T-cell (primary cell): Measurements from ENCODE around the gene SAMD4B. TPM values are rescaled to one million over a fixed set of nuclear protein-coding genes. Genes with fewer than 3 reads are reported as not detected.
"Not testable (repeated sequence)": the region's sequence is repeated elsewhere in the genome, so short reads cannot be mapped to it uniquely, and the experiment has no call there.

Experiments
- ATAC-seq, 4 experiments: fragments of 200-7000 bp in 3 of 4; fragments of 150-1000 bp in 1 of 4; cut with Tn5 transposase; replicated peaks in 1 of 4; 1 replicate in 3 of 4; 2 replicates in 1 of 4; pipeline ENCODE4 v1.10.0; 2021; ENCODE audit warnings: moderate library complexity in 3 of 4, mild to moderate bottlenecking in 2 of 4, moderate number of reproducible peaks in 1 of 4
- CTCF ChIA-PET, 2 donors: fragments of 300-600 bp; sonication (Branson Sonifier 250); formaldehyde crosslinking; loops; one replicate each; lab custom pipeline; 2022; ENCODE audit warnings: antibody characterized with exemption in 2 of 2; lab: Charles Lee
- POLR2A ChIA-PET, 2 donors: fragments of 300-600 bp; sonication (Branson Sonifier 250); formaldehyde crosslinking; loops; one replicate each; lab custom pipeline; 2022; ENCODE audit warnings: antibody characterized with exemption in 2 of 2; lab: Charles Lee
- DNase-seq, 35 experiments: peaks; one replicate each; pipeline versions ENCODE4 v3.0.0 to v3.0.0-alpha.2; 2013 to 2023
- H3K27ac ChIP-seq: one replicate; pipeline ENCODE4 v1.5.1; 2013; ENCODE audit warnings: low read length
- H3K27me3 ChIP-seq, 2 experiments: replicated peaks in 1 of 2; 1 replicate in 1 of 2; 2 replicates in 1 of 2; pipeline versions ENCODE4 v1.6.1 to v1.7.0; 2013; ENCODE audit warnings: low read length in 1 of 2, mixed read lengths in 1 of 2; ENCODE audit not compliant: control insufficient read depth in 2 of 2, insufficient read depth in 2 of 2; ENCODE audit errors: extremely low read depth in 1 of 2
- H3K36me3 ChIP-seq, 2 donors: 1 replicate in 1 of 2; 2 replicates in 1 of 2; pipeline versions ENCODE4 v1.6.1 to v1.7.0; 2013; ENCODE audit warnings: low read length in 1 of 2; ENCODE audit not compliant: control insufficient read depth in 2 of 2, insufficient read depth in 1 of 2; ENCODE audit errors: extremely low read depth in 1 of 2
- H3K4me1 ChIP-seq, 2 experiments: 1 replicate in 1 of 2; 2 replicates in 1 of 2; pipeline versions ENCODE4 v1.6.1 to v1.7.0; 2013; ENCODE audit warnings: low read length in 2 of 2, mixed read lengths in 1 of 2; ENCODE audit not compliant: insufficient read depth in 2 of 2, control insufficient read depth in 1 of 2; ENCODE audit errors: extremely low read depth in 1 of 2
- H3K4me3 ChIP-seq, 2 donors: 1 replicate in 1 of 2; 2 replicates in 1 of 2; pipeline versions ENCODE4 v1.5.1 to v1.7.0; 2013; ENCODE audit warnings: mild to moderate bottlenecking in 2 of 2, low read length in 1 of 2, moderate library complexity in 1 of 2; ENCODE audit not compliant: control insufficient read depth in 1 of 2; ENCODE audit errors: extremely low read depth in 1 of 2
- H3K9me3 ChIP-seq: 2 replicates; pipeline ENCODE4 v1.7.0; 2013
- H3K27ac Mint-ChIP-seq, 2 donors: one replicate each; pipeline ENCODE4 v1.8.0; 2020 to 2021; ENCODE audit warnings: mild to moderate bottlenecking in 2 of 2, mixed read lengths in 2 of 2
- H3K27me3 Mint-ChIP-seq, 2 donors: one replicate each; pipeline ENCODE4 v1.8.0; 2021 to 2022; ENCODE audit warnings: mixed read lengths in 2 of 2
- H3K36me3 Mint-ChIP-seq: one replicate; pipeline ENCODE4 v1.8.0; 2021; ENCODE audit warnings: mixed read lengths
- H3K4me1 Mint-ChIP-seq, 3 donors: one replicate each; pipeline ENCODE4 v1.8.0; 2020 to 2022; ENCODE audit warnings: mixed read lengths in 3 of 3, mild to moderate bottlenecking in 1 of 3
- H3K4me3 Mint-ChIP-seq, 3 donors: one replicate each; pipeline ENCODE4 v1.8.0; 2020 to 2022; ENCODE audit warnings: mild to moderate bottlenecking in 3 of 3, mixed read lengths in 3 of 3, moderate library complexity in 3 of 3
- H3K9me3 Mint-ChIP-seq, 3 donors: one replicate each; pipeline ENCODE4 v1.8.0; 2020 to 2022; ENCODE audit warnings: mixed read lengths in 3 of 3
- WGBS: methylation state at CpG from one replicate; pipeline ENCODE4 v1.1.5; 2013; ENCODE audit warnings: missing lambda C conversion rate; ENCODE audit not compliant: insufficient coverage; 5-methylcytosine and 5-hydroxymethylcytosine counted together
- total RNA-seq, 35 experiments: library from RNA in 6 of 35; stranded (reverse) in 6 of 35; fragments of 120-200 nt in 1 of 35; gene quantifications; one replicate each; pipeline versions ENCODE4 v1.2.1 to v1.2.4 and lab custom pipeline; 2013 to 2026

The SAMD4B gene
- total RNA-seq, 5 donors from 2014 or later (not counting 1 experiment from before 2014, with no cell fraction given): 59.4 to 72.3 (median 62.0) TPM

- Mint-ChIP-seq H3K4me3 (peak overlapping the region in 2 of 3 donors; percentile 97 to 99), H3K9me3 (no peaks in the 10 kb centered on the region), H3K36me3 (peaks cover 30% of the 10 kb centered on the region), H3K4me1 (peaks cover 71 to 79% (median 71%) of the 10 kb centered on the region in 3 donors), H3K27me3 (no peaks in the 10 kb centered on the region), H3K27ac (peak overlapping the region in 1 of 2 donors; percentile 99)
- Histone ChIP-seq H3K4me1 (peaks cover 16 to 92% of the 10 kb centered on the region in 2 experiments), H3K36me3 (peaks cover 6 to 48% of the 10 kb centered on the region in 2 donors), H3K27ac (no peak overlapping the region), H3K4me3 (no peak overlapping the region), H3K9me3 (no peaks in the 10 kb centered on the region), H3K27me3 (no peaks in the 10 kb centered on the region)
- ChIA-PET CTCF (interaction anchor here in 1 of 2 donors (0.7 kb wide), 2 partner anchors 50 to 182 kb away, joined by 3 read pairs; no protein-coding TSS in a partner anchor), POLR2A (interaction anchor here in 1 of 2 donors (0.5 kb wide), 1 partner anchor 26 kb away, joined by 5 read pairs; no protein-coding TSS in a partner anchor)
- DNase-seq (no peak), ATAC-seq (no peak)
- WGBS: no CpG with 5 or more reads among the region's 7 CpGs
Observed at GRCh38 chr19:39332293-39332692, 9.9 kb upstream of the SAMD4B start.

GRCh38 chr19:39332738-39333137 is 9.5 kb upstream of the SAMD4B start:
- Mint-ChIP-seq H3K36me3 (peaks cover 30% of the 10 kb centered on the region), H3K27ac (peak overlapping the region; percentile 74 to 99), H3K4me3 (peak overlapping the region; percentile 63 to 99 (median 97)), H3K4me1 (peaks cover 71 to 81% (median 76%) of the 10 kb centered on the region in 3 donors)
- not testable (repeated sequence) for H3K27me3 ChIP-seq, DNase-seq, H3K9me3 ChIP-seq, H3K27me3 Mint-ChIP-seq, ATAC-seq, H3K9me3 Mint-ChIP-seq
- 100% methylated on average over 4 of the region's 6 CpGs for WGBS
- CTCF ChIA-PET: interaction anchor here in 1 of 2 donors (0.7 kb wide), 2 partner anchors 49 to 182 kb away, joined by 3 read pairs; no protein-coding TSS in a partner anchor
- Histone ChIP-seq H3K36me3 (peaks cover 6 to 43% of the 10 kb centered on the region in 2 donors), H3K4me3 (peak overlapping the region in 1 of 2 donors; percentile 17), H3K27ac (peak overlapping the region; percentile 44), H3K4me1 (peaks cover 16 to 92% of the 10 kb centered on the region in 2 experiments)
- POLR2A ChIA-PET: interaction anchor here in 1 of 2 donors (0.5 kb wide), 1 partner anchor 26 kb away, joined by 5 read pairs; no protein-coding TSS in a partner anchor

- Histone ChIP-seq H3K4me1 (peaks cover 14 to 87% of the 10 kb centered on the region in 2 experiments), H3K27me3 (no peaks in the 10 kb centered on the region), H3K36me3 (peaks cover 6 to 37% of the 10 kb centered on the region in 2 donors), H3K27ac (peak overlapping the region; percentile 28), H3K9me3 (no peaks in the 10 kb centered on the region), H3K4me3 (peak overlapping the region in 1 of 2 donors; percentile 33)
- Mint-ChIP-seq H3K4me3 (peak overlapping the region; percentile 63 to 99 (median 97)), H3K9me3 (no peaks in the 10 kb centered on the region), H3K4me1 (peaks cover 70 to 80% (median 78%) of the 10 kb centered on the region in 3 donors), H3K27me3 (no peaks in the 10 kb centered on the region), H3K27ac (peak overlapping the region; percentile 74 to 99), H3K36me3 (peaks cover 26% of the 10 kb centered on the region)
- ChIA-PET CTCF (no interaction called here), POLR2A (no interaction called here)
- DNase-seq (no peak), ATAC-seq (no peak)
- 93% methylated on average over 3 of the region's 6 CpGs for WGBS
Observed at GRCh38 chr19:39333507-39333906, 8.7 kb upstream of the SAMD4B start.

- H3K9me3 Mint-ChIP-seq: no peaks in the 10 kb centered on the region
Observed at GRCh38 chr19:39334444-39334976, 7.7 kb upstream of the SAMD4B start.

GRCh38 chr19:39335168-39335548 is 7.1 kb upstream of the SAMD4B start:
- peak in 14 of 35 experiments; percentile 10 to 55 (median 28) for DNase-seq
- peaks cover 18% of the 10 kb centered on the region for H3K36me3 Mint-ChIP-seq
- peak overlapping the region; percentile 96 to 99 (median 97) for H3K4me3 Mint-ChIP-seq
- no peaks in the 10 kb centered on the region for H3K27me3 Mint-ChIP-seq
- POLR2A ChIA-PET: interaction anchor here (0.5 to 0.6 kb wide), 4 partner anchors 13 to 278 kb away, joined by 3 to 4 read pairs (median 3); no protein-coding TSS in a partner anchor
- H3K9me3 Mint-ChIP-seq: no peaks in the 10 kb centered on the region
- WGBS: 0% methylated on average over 4 of the region's 6 CpGs
- ATAC-seq: peak; percentile 34 to 49 (median 45)
- Histone ChIP-seq H3K27ac (peak overlapping the region; percentile 89), H3K4me3 (peak overlapping the region; percentile 86 to 95), H3K27me3 (no peaks in the 10 kb centered on the region), H3K4me1 (peaks cover 10 to 75% of the 10 kb centered on the region in 2 experiments), H3K9me3 (no peaks in the 10 kb centered on the region), H3K36me3 (peaks cover 6 to 21% of the 10 kb centered on the region in 2 donors)
- H3K27ac Mint-ChIP-seq: peak overlapping the region; percentile 99
- CTCF ChIA-PET: interaction anchor here in 1 of 2 donors (0.5 kb wide), 1 partner anchor 23 kb away, joined by 3 read pairs; no protein-coding TSS in a partner anchor
- H3K4me1 Mint-ChIP-seq: peaks cover 62 to 73% (median 69%) of the 10 kb centered on the region in 3 donors

More at GRCh38 chr19:39334444-39334976, 7.7 kb upstream of the SAMD4B start:
- peaks cover 61 to 71% (median 68%) of the 10 kb centered on the region in 3 donors for H3K4me1 Mint-ChIP-seq
- H3K4me3 ChIP-seq: peak overlapping the region; percentile 86 to 95
- H3K9me3 ChIP-seq: no peaks in the 10 kb centered on the region
- ChIA-PET POLR2A (no interaction called here), CTCF (no interaction called here)
- ATAC-seq (no peak), DNase-seq (no peak)
- peak overlapping the region; percentile 96 to 99 (median 97) for H3K4me3 Mint-ChIP-seq
- peak overlapping the region; percentile 89 for H3K27ac ChIP-seq
- H3K36me3 Mint-ChIP-seq: peaks cover 18% of the 10 kb centered on the region
- H3K27me3 Mint-ChIP-seq: no peaks in the 10 kb centered on the region
- H3K27ac Mint-ChIP-seq: peak overlapping the region; percentile 99
- no CpG with 5 or more reads among the region's 5 CpGs for WGBS
- peaks cover 6 to 27% of the 10 kb centered on the region in 2 donors for H3K36me3 ChIP-seq
- peaks cover 12 to 77% of the 10 kb centered on the region in 2 experiments for H3K4me1 ChIP-seq
- no peaks in the 10 kb centered on the region for H3K27me3 ChIP-seq

- no peak for ATAC-seq
- Mint-ChIP-seq H3K27me3 (no peaks in the 10 kb centered on the region), H3K4me1 (peaks cover 63 to 74% (median 73%) of the 10 kb centered on the region in 3 donors), H3K9me3 (no peaks in the 10 kb centered on the region), H3K4me3 (peak overlapping the region; percentile 96 to 99 (median 97)), H3K27ac (peak overlapping the region; percentile 99), H3K36me3 (peaks cover 12% of the 10 kb centered on the region)
- Histone ChIP-seq H3K4me1 (peaks cover 11 to 75% of the 10 kb centered on the region in 2 experiments), H3K4me3 (peak overlapping the region in 1 of 2 donors; percentile 18), H3K36me3 (peaks cover 0 to 9% of the 10 kb centered on the region in 2 donors), H3K27me3 (no peaks in the 10 kb centered on the region), H3K27ac (peak overlapping the region; percentile 89), H3K9me3 (no peaks in the 10 kb centered on the region)
- ChIA-PET CTCF (interaction anchor here in 1 of 2 donors (0.6 kb wide), 1 partner anchor 808 kb away, joined by 5 read pairs; no protein-coding TSS in a partner anchor), POLR2A (no interaction called here)
- WGBS: no CpG with 5 or more reads among the region's 3 CpGs
- no peak for DNase-seq
Observed at GRCh38 chr19:39336483-39336882, 5.7 kb upstream of the SAMD4B start.
